Measurements from ENCODE around the gene OR52E1.
A peak's percentile ranks its signal among the peaks of the same experiment; 100 is the strongest.

Gene OR52E1

GRCh38 chr11:5081405-5081804 lies 12.0 kb downstream of the OR52E1 start:
- no peak overlapping the region for H3K4me3 ChIP-seq (ENCODE audit: control insufficient read depth, low read depth, low read length)
- no peak for DNase-seq (ENCODE audit: low read depth)
- no peak for TF ChIP-seq CTCF (conservative IDR thresholded peaks at IDR 0.05; ENCODE audit: control insufficient read depth, insufficient read depth, low read depth, low read length)

- no peak overlapping the region for H3K4me3 ChIP-seq (ENCODE audit: control insufficient read depth, low read depth, low read length)
- no peak for DNase-seq (ENCODE audit: low read depth)
- no peak for TF ChIP-seq CTCF (conservative IDR thresholded peaks at IDR 0.05; ENCODE audit: control insufficient read depth, insufficient read depth, low read depth, low read length)
Observed at GRCh38 chr11:5083602-5084001, 14.2 kb downstream of the OR52E1 start.

GRCh38 chr11:5088556-5088955 lies 19.2 kb downstream of the OR52E1 start:
- peak; percentile 1 for DNase-seq (ENCODE audit: low read depth)
- no peak for TF ChIP-seq CTCF (conservative IDR thresholded peaks at IDR 0.05; ENCODE audit: control insufficient read depth, insufficient read depth, low read depth, low read length)
- H3K4me3 ChIP-seq (ENCODE audit: control insufficient read depth, low read depth, low read length) = no peak overlapping the region

GRCh38 chr11:5090668-5091067 lies 21.3 kb downstream of the OR52E1 start:
- no peak overlapping the region for H3K4me3 ChIP-seq (ENCODE audit: control insufficient read depth, low read depth, low read length)
- DNase-seq (ENCODE audit: low read depth) = no peak
- no peak for TF ChIP-seq CTCF (conservative IDR thresholded peaks at IDR 0.05; ENCODE audit: control insufficient read depth, insufficient read depth, low read depth, low read length)

GRCh38 chr11:5092821-5093585 lies 23.6 kb downstream of the OR52E1 start:
- peak; percentile 44 for DNase-seq (ENCODE audit: low read depth)
- no peak overlapping the region for H3K4me3 ChIP-seq (ENCODE audit: control insufficient read depth, low read depth, low read length)
- TF ChIP-seq CTCF (conservative IDR thresholded peaks at IDR 0.05; ENCODE audit: control insufficient read depth, insufficient read depth, low read depth, low read length) = no peak

- TF ChIP-seq CTCF (conservative IDR thresholded peaks at IDR 0.05; ENCODE audit: control insufficient read depth, insufficient read depth, low read depth, low read length) = no peak
- no peak for DNase-seq (ENCODE audit: low read depth)
Observed at GRCh38 chr11:5096011-5096410, 26.6 kb downstream of the OR52E1 start.

More at GRCh38 chr11:5096011-5096410, 26.6 kb downstream of the OR52E1 start:
- H3K4me3 ChIP-seq (ENCODE audit: control insufficient read depth, low read depth, low read length) = no peak overlapping the region
